Transverse colon (tissue), 4 donors: ENCODE results near the gene TSPAN12. TPM values are rescaled to one million over a fixed set of nuclear protein-coding genes. Genes with fewer than 3 reads are reported as not detected.

ENCODE experiments used
- DNase-seq: peaks from one replicate; pipeline ENCODE4 v3.0.0-alpha.2; 2019
- H3K27ac ChIP-seq, 4 donors: fragments of 200-600 bp; sonication (generic); 2 replicates each; pipeline ENCODE4 v1.5.1; 2016 to 2018; ENCODE audit warnings: inconsistent platforms in 4 of 4
- H3K27me3 ChIP-seq: fragments of 200-600 bp; sonication (generic); 2 replicates; pipeline ENCODE4 v1.5.1; 2017; ENCODE audit warnings: inconsistent platforms
- H3K36me3 ChIP-seq, 4 donors: fragments of 200-600 bp; sonication (generic); 2 replicates each; pipeline ENCODE4 v1.5.1; 2017 to 2019; ENCODE audit warnings: inconsistent platforms in 4 of 4
- H3K4me1 ChIP-seq, 4 donors: fragments of 200-600 bp; sonication (generic); 2 replicates each; pipeline ENCODE4 v1.5.1; 2017 to 2020; ENCODE audit warnings: inconsistent platforms in 4 of 4
- H3K4me3 ChIP-seq, 4 donors: fragments of 200-600 bp; sonication (generic); 1 replicate in 1 of 4; 2 replicates in 3 of 4; pipeline versions ENCODE4 v1.5.1 to v1.6.1; 2017 to 2019; ENCODE audit warnings: inconsistent platforms in 4 of 4
- H3K9me3 ChIP-seq, 2 donors: fragments of 200-600 bp; sonication (generic); 2 replicates each; pipeline ENCODE4 v1.5.1; 2017 to 2019; ENCODE audit warnings: inconsistent platforms in 2 of 2
- EP300 ChIP-seq: sonication (generic); formaldehyde crosslinking; IDR thresholded peaks from one replicate; pipeline ENCODE4 v1.6.1; 2017; ENCODE audit warnings: antibody characterized with exemption, low read depth
- POLR2A ChIP-seq: fragments of 450-650 bp; IDR thresholded peaks from one replicate; pipeline ENCODE4 v1.6.1; 2016; ENCODE audit warnings: antibody characterized with exemption, mild to moderate bottlenecking, moderate library complexity
- POLR2AphosphoS5 ChIP-seq, 3 donors: sonication (generic); formaldehyde crosslinking; IDR thresholded peaks; one replicate each; pipeline ENCODE4 v1.6.1; 2016; ENCODE audit warnings: antibody characterized with exemption in 3 of 3
- WGBS, 2 donors: methylation state at CpG; one replicate each; pipeline ENCODE4 v1.1.5; 2018; ENCODE audit warnings: low coverage in 1 of 2; 5-methylcytosine and 5-hydroxymethylcytosine counted together
- in situ Hi-C, 4 donors: fragments of 200-750 bp; cut with MboI; loops; one replicate each; pipeline versions ENCODE4 v1.15.0 to v1.15.1; 2017; ENCODE audit warnings: low sequenced_read_pairs in 3 of 4, low pct_ligation_motif_present in 1 of 4, low pct_unique_long_range_greater_than_20kb in 1 of 4
- intact Hi-C: fragments of 100-400 bp; cut with DNase I; formaldehyde crosslinking; loops from one replicate; pipeline ENCODE4 v1.15.1; 2023; ENCODE audit warnings: low total_unique reads
- total RNA-seq, 4 donors: library from RNA; depleted of rRNA; stranded (reverse); fragments of >200 nt; gene quantifications; one replicate each; pipeline ENCODE4 v1.1.0, GENCODE V29; 2016
- TF ChIP-seq, protein P1 (sequence below), 5 experiments: fragments of 200-600 bp in 3 of 5; fragments of 450-650 bp in 2 of 5; sonication (generic) in 3 of 5; IDR thresholded peaks; 1 replicate in 2 of 5; 2 replicates in 3 of 5; pipeline ENCODE4 v1.5.1; 2016 to 2017; ENCODE audit warnings: antibody characterized with exemption in 5 of 5, inconsistent platforms in 3 of 5, mild to moderate bottlenecking in 2 of 5, moderate library complexity in 1 of 5

TSPAN12 gene
- total RNA-seq, 4 donors from 2014 or later: 34.9 to 55.6 (median 39.5) TPM

DNA sequence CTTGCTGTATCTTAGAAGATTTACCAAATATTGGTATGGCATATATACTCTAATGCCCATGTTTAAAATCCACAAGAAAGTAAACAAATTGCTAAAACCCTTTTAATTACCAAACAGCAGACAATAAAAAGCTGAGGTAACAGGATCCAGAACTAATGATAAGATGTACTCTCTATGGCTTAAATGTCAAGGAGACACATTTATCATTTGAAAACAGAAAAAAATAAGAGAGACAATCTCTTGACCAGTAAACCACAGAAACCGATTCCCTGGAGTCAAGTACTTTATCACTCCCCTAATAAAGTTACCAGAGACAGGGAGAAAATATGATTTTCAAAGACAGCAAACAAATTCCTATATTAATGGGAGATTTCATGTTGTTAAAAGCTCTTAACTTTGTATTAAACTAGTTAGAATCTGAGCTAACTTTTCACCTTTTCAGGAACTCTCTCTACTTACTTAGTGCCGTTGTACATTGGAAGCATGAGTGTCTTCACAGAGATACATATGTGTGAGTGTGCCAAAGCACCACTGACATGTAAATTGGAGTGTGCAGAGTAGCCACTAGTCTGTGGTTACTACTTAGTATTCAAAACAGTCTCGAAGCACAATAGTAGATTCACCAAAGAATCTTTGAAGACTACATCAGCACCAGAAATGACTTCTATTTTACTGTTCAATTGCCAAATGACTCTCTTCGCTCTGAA lies 44.2 kb downstream of the TSPAN12 start:
- intact Hi-C loops (no loop called here), in situ Hi-C loops (loop anchor here (25.0 kb wide), 2 partner anchors 274 to 299 kb away; no protein-coding TSS in a partner anchor)
- no peaks in the 10 kb centered on the region for H3K9me3 ChIP-seq
- no peak for TF ChIP-seq POLR2A
- TF ChIP-seq EP300: no peak
- TF ChIP-seq POLR2AphosphoS5 (IDR thresholded peaks at IDR 0.05): no peak
- TF ChIP-seq, protein P1, sequence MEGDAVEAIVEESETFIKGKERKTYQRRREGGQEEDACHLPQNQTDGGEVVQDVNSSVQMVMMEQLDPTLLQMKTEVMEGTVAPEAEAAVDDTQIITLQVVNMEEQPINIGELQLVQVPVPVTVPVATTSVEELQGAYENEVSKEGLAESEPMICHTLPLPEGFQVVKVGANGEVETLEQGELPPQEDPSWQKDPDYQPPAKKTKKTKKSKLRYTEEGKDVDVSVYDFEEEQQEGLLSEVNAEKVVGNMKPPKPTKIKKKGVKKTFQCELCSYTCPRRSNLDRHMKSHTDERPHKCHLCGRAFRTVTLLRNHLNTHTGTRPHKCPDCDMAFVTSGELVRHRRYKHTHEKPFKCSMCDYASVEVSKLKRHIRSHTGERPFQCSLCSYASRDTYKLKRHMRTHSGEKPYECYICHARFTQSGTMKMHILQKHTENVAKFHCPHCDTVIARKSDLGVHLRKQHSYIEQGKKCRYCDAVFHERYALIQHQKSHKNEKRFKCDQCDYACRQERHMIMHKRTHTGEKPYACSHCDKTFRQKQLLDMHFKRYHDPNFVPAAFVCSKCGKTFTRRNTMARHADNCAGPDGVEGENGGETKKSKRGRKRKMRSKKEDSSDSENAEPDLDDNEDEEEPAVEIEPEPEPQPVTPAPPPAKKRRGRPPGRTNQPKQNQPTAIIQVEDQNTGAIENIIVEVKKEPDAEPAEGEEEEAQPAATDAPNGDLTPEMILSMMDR (IDR thresholded peaks at IDR 0.05): no peak
- no peaks in the 10 kb centered on the region for H3K36me3 ChIP-seq
- 54 to 68% methylated on average over 4 of the region's 4 CpGs for WGBS, 2 donors
- DNase-seq: no peak
- H3K27me3 ChIP-seq: no peaks in the 10 kb centered on the region
- no peak overlapping the region for H3K27ac ChIP-seq
- H3K4me3 ChIP-seq: no peak overlapping the region
- H3K4me1 ChIP-seq: no peaks in the 10 kb centered on the region

DNA sequence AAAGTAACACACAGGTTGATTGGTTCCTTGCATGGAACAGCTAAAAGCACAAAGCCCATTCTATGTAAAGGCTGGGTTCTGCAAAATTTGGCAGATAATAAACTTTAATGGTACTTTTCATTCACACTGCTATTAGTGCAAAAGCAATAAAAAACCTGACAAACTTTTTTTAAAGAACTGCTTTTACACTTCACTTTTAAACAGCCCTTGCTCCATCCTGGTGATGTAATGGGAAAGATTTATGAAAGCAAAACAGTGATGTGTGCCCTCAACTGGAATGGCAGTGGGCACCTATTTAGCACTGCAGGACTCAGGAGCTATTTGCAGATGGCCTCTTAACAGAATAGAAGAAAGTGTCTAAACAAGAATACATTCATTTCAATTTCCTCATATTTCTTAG lies 44.9 kb downstream of the TSPAN12 start:
- Histone ChIP-seq H3K27me3 (no peaks in the 10 kb centered on the region), H3K4me1 (no peaks in the 10 kb centered on the region), H3K27ac (no peak overlapping the region), H3K9me3 (no peaks in the 10 kb centered on the region), H3K4me3 (no peak overlapping the region), H3K36me3 (no peaks in the 10 kb centered on the region)
- TF ChIP-seq POLR2AphosphoS5 (IDR thresholded peaks at IDR 0.05) (no peak), POLR2A (no peak), EP300 (no peak)
- TF ChIP-seq, protein P1 (IDR thresholded peaks at IDR 0.05): no peak
- no peak for DNase-seq
- in situ Hi-C loops (loop anchor here (25.0 kb wide), 2 partner anchors 274 to 299 kb away; no protein-coding TSS in a partner anchor), intact Hi-C loops (no loop called here)

DNA sequence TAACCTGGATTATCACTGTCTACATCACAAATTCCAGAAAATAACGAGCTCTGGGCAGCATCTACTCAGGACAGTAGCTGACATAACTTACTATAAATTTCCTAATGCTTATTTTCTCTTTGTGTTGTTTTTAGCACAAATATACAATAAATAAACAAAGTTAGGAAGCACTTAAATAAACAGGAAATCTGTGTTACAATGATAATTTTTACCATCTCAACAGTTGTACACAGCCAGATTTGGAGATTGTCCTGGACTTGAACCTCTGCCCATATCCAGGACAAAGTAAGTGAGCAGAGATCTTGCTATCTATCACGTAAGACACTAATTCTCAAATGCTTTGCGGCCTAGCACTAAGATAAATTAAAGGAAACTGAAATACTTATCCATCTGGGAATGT lies 48.7 kb downstream of the TSPAN12 start:
- Histone ChIP-seq H3K4me3 (no peak overlapping the region), H3K27me3 (no peaks in the 10 kb centered on the region), H3K4me1 (no peaks in the 10 kb centered on the region), H3K27ac (no peak overlapping the region), H3K9me3 (no peaks in the 10 kb centered on the region), H3K36me3 (no peaks in the 10 kb centered on the region)
- in situ Hi-C loops: loop anchor here (10.0 to 25.0 kb wide), 5 partner anchors 116 to 303 kb away; no protein-coding TSS in a partner anchor
- intact Hi-C loops: loop anchor here (10.0 kb wide), 1 partner anchor 146 kb away; the partner anchor contains the start of gene ING3
- TF ChIP-seq POLR2AphosphoS5 (IDR thresholded peaks at IDR 0.05) (no peak), POLR2A (no peak), EP300 (no peak)
- TF ChIP-seq, protein P1 (IDR thresholded peaks at IDR 0.05): no peak
- WGBS, 2 donors: 62 to 70% methylated on average over 3 of the region's 3 CpGs
- no peak for DNase-seq

DNA sequence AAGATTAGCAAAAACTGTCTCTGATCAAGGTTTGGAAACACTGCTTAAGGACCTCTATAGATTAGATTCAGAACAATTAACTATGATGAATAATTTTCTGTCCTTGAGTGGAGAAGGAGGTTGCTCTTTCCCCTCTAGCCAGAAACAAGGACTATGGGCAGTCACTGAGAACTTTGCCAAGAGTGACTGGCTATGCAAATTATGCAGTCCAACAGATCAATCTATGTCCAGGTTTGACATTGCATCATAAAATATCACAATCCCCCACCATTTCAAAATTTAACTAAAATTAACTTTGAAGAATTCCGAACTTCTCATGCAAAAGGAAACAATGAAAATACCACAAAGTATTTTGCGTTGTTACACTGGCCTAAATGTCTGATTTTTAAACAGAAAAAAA lies 50.6 kb downstream of the TSPAN12 start:
- in situ Hi-C loops: loop anchor here (10.0 to 25.0 kb wide), 5 partner anchors 117 to 305 kb away; no protein-coding TSS in a partner anchor

More for the DNA sequence above, 50.6 kb downstream of the TSPAN12 start:
- TF ChIP-seq POLR2AphosphoS5 (IDR thresholded peaks at IDR 0.05) (no peak), EP300 (no peak), POLR2A (no peak)
- TF ChIP-seq, protein P1 (IDR thresholded peaks at IDR 0.05): no peak
- intact Hi-C loops: loop anchor here (10.0 kb wide), 1 partner anchor 147 kb away; the partner anchor contains the start of gene ING3
- Histone ChIP-seq H3K4me3 (no peak overlapping the region), H3K36me3 (no peaks in the 10 kb centered on the region), H3K27me3 (no peaks in the 10 kb centered on the region), H3K27ac (no peak overlapping the region), H3K4me1 (no peaks in the 10 kb centered on the region), H3K9me3 (no peaks in the 10 kb centered on the region)
- no peak for DNase-seq
- 85 to 90% methylated on average over 2 of the region's 2 CpGs for WGBS, 2 donors
